Osteocyte (in vitro differentiated cells): ENCODE measurements around the gene NAALADL2. TPM values are rescaled to one million over a fixed set of nuclear protein-coding genes. Genes with fewer than 3 reads are reported as not detected.

ENCODE experiments used
- DNase-seq: peaks from one replicate; pipeline ENCODE4 v3.0.0; 2021; ENCODE audit warnings: mixed read lengths; ENCODE audit not compliant: unreplicated experiment; ENCODE audit errors: extremely low spot score
- H3K27ac Mint-ChIP-seq: one replicate; pipeline ENCODE4 v1.8.0; 2021; ENCODE audit warnings: mild to moderate bottlenecking, mixed read lengths; ENCODE audit not compliant: unreplicated experiment
- H3K27me3 Mint-ChIP-seq: one replicate; pipeline ENCODE4 v1.8.0; 2021; ENCODE audit warnings: mixed read lengths; ENCODE audit not compliant: unreplicated experiment
- H3K36me3 Mint-ChIP-seq: one replicate; pipeline ENCODE4 v1.8.0; 2021; ENCODE audit warnings: mixed read lengths; ENCODE audit not compliant: unreplicated experiment
- H3K4me1 Mint-ChIP-seq: one replicate; pipeline ENCODE4 v1.8.0; 2021; ENCODE audit warnings: mixed read lengths; ENCODE audit not compliant: unreplicated experiment
- H3K4me3 Mint-ChIP-seq: one replicate; pipeline ENCODE4 v1.8.0; 2021; ENCODE audit warnings: mild to moderate bottlenecking, moderate library complexity, mixed read lengths; ENCODE audit not compliant: unreplicated experiment
- H3K9me3 Mint-ChIP-seq: one replicate; pipeline ENCODE4 v1.8.0; 2021; ENCODE audit warnings: mixed read lengths; ENCODE audit not compliant: unreplicated experiment
- CTCF ChIP-seq: fragments of 200-600 bp; sonication (generic); IDR thresholded peaks from 2 replicates; pipeline ENCODE4 v1.5.0; 2021; ENCODE audit warnings: antibody characterized with exemption, mild to moderate bottlenecking, moderate library complexity
- total RNA-seq: library from RNA; stranded (reverse); gene quantifications from 2 replicates; pipeline ENCODE4 v1.2.1, GENCODE V29; 2021

Gene NAALADL2
- total RNA-seq, 1 donor from 2014 or later, result 16.1 TPM

- Mint-ChIP-seq H3K9me3 (peaks cover 7% of the 10 kb centered on the region), H3K36me3 (no peaks in the 10 kb centered on the region), H3K4me1 (peaks cover 70% of the 10 kb centered on the region), H3K4me3 (no peak overlapping the region), H3K27me3 (no peaks in the 10 kb centered on the region), H3K27ac (peak overlapping the region; percentile 90)
- DNase-seq, result no peak
- no peak for TF ChIP-seq CTCF
Measured at GRCh38 chr3:174951498-174952005, 92.4 kb downstream of the NAALADL2 start.

- DNase-seq, result no peak
- Mint-ChIP-seq H3K27ac (no peak overlapping the region), H3K27me3 (no peaks in the 10 kb centered on the region), H3K36me3 (no peaks in the 10 kb centered on the region), H3K4me1 (peaks cover 73% of the 10 kb centered on the region), H3K9me3 (peaks cover 7% of the 10 kb centered on the region), H3K4me3 (no peak overlapping the region)
- TF ChIP-seq CTCF, result no peak
Measured at GRCh38 chr3:174953068-174953467, 93.9 kb downstream of the NAALADL2 start.

- no peak for DNase-seq
- TF ChIP-seq CTCF, result no peak
- H3K27ac Mint-ChIP-seq, result peak overlapping the region; percentile 51
- no peaks in the 10 kb centered on the region for H3K27me3 Mint-ChIP-seq
- no peak overlapping the region for H3K4me3 Mint-ChIP-seq
- no peaks in the 10 kb centered on the region for H3K9me3 Mint-ChIP-seq
- no peaks in the 10 kb centered on the region for H3K36me3 Mint-ChIP-seq
- peaks cover 55% of the 10 kb centered on the region for H3K4me1 Mint-ChIP-seq
Measured at GRCh38 chr3:174955513-174956016, 96.4 kb downstream of the NAALADL2 start.

- Mint-ChIP-seq H3K4me3 (no peak overlapping the region), H3K36me3 (no peaks in the 10 kb centered on the region), H3K4me1 (peaks cover 41% of the 10 kb centered on the region), H3K27ac (peak overlapping the region; percentile 64), H3K27me3 (no peaks in the 10 kb centered on the region), H3K9me3 (no peaks in the 10 kb centered on the region)
- TF ChIP-seq CTCF, result no peak
- no peak for DNase-seq
Measured at GRCh38 chr3:174957081-174957480, 97.9 kb downstream of the NAALADL2 start.

GRCh38 chr3:174957551-174958001 is 98.4 kb downstream of the NAALADL2 start:
- H3K36me3 Mint-ChIP-seq, result no peaks in the 10 kb centered on the region
- no peaks in the 10 kb centered on the region for H3K9me3 Mint-ChIP-seq
- DNase-seq, result no peak
- H3K27me3 Mint-ChIP-seq, result no peaks in the 10 kb centered on the region
- TF ChIP-seq CTCF, result no peak
- H3K4me3 Mint-ChIP-seq, result no peak overlapping the region
- H3K27ac Mint-ChIP-seq, result peak overlapping the region; percentile 64
- peaks cover 36% of the 10 kb centered on the region for H3K4me1 Mint-ChIP-seq
